ENCODE results near the gene SIGLEC1.

Gene SIGLEC1

GRCh38 chr20:3701061-3701998 lies 11.1 kb downstream of the SIGLEC1 start:
- DNase-seq (ENCODE audit: low read depth, low spot score) = no peak

- no peak for DNase-seq (ENCODE audit: low read depth, low spot score)
Measured at GRCh38 chr20:3699037-3699436, 13.4 kb downstream of the SIGLEC1 start.

GRCh38 chr20:3698591-3699001 lies 13.8 kb downstream of the SIGLEC1 start:
- DNase-seq (ENCODE audit: low read depth, low spot score) = no peak

- no peak for DNase-seq (ENCODE audit: low read depth, low spot score)
Measured at GRCh38 chr20:3697588-3698305, 14.7 kb downstream of the SIGLEC1 start.

- no peak for DNase-seq (ENCODE audit: low read depth, low spot score)
Measured at GRCh38 chr20:3696745-3697587, 15.4 kb downstream of the SIGLEC1 start.

- no peak for DNase-seq (ENCODE audit: low read depth, low spot score)
Measured at GRCh38 chr20:3696200-3696599, 16.2 kb downstream of the SIGLEC1 start.

- DNase-seq (ENCODE audit: low read depth, low spot score) = no peak
Measured at GRCh38 chr20:3694864-3695263, 17.5 kb downstream of the SIGLEC1 start.

GRCh38 chr20:3693376-3693775 lies 19.0 kb downstream of the SIGLEC1 start:
- no peak for DNase-seq (ENCODE audit: low read depth, low spot score)

- DNase-seq (ENCODE audit: low read depth, low spot score) = no peak
Measured at GRCh38 chr20:3692706-3693294, 19.6 kb downstream of the SIGLEC1 start.

GRCh38 chr20:3691897-3692296 lies 20.5 kb downstream of the SIGLEC1 start:
- DNase-seq (ENCODE audit: low read depth, low spot score) = no peak

- no peak for DNase-seq (ENCODE audit: low read depth, low spot score)
Measured at GRCh38 chr20:3691306-3691705, 21.1 kb downstream of the SIGLEC1 start.

- no peak for DNase-seq (ENCODE audit: low read depth, low spot score)
Measured at GRCh38 chr20:3690413-3690812, 22.0 kb downstream of the SIGLEC1 start.

- no peak for DNase-seq (ENCODE audit: low read depth, low spot score)
Measured at GRCh38 chr20:3689978-3690377, 22.4 kb downstream of the SIGLEC1 start.

- no peak for DNase-seq (ENCODE audit: low read depth, low spot score)
Measured at GRCh38 chr20:3687655-3688054, 24.7 kb downstream of the SIGLEC1 start.

GRCh38 chr20:3686867-3687321 lies 25.5 kb downstream of the SIGLEC1 start:
- DNase-seq (ENCODE audit: low read depth, low spot score) = no peak

- no peak for DNase-seq (ENCODE audit: low read depth, low spot score)
Measured at GRCh38 chr20:3686421-3686820, 26.0 kb downstream of the SIGLEC1 start.

- no peak for DNase-seq (ENCODE audit: low read depth, low spot score)
Measured at GRCh38 chr20:3685341-3685740, 27.1 kb downstream of the SIGLEC1 start.

GRCh38 chr20:3681931-3682781 lies 30.2 kb downstream of the SIGLEC1 start, which contains the start of gene ADAM33:
ADAM33 (minus strand) TSS chr20:3682010; CDS start chr20:3682004, 6 bp downstream.
- DNase-seq (ENCODE audit: low read depth, low spot score) = no peak

GRCh38 chr20:3681352-3681930 lies 31.0 kb downstream of the SIGLEC1 start:
- no peak for DNase-seq (ENCODE audit: low read depth, low spot score)
